ENCODE results near the gene CLDN10. TPM values are rescaled to one million over a fixed set of nuclear protein-coding genes. Genes with fewer than 3 reads are reported as not detected.

CLDN10 gene
- total RNA-seq, 2 experiments from 2014 or later, result not detected

DNA sequence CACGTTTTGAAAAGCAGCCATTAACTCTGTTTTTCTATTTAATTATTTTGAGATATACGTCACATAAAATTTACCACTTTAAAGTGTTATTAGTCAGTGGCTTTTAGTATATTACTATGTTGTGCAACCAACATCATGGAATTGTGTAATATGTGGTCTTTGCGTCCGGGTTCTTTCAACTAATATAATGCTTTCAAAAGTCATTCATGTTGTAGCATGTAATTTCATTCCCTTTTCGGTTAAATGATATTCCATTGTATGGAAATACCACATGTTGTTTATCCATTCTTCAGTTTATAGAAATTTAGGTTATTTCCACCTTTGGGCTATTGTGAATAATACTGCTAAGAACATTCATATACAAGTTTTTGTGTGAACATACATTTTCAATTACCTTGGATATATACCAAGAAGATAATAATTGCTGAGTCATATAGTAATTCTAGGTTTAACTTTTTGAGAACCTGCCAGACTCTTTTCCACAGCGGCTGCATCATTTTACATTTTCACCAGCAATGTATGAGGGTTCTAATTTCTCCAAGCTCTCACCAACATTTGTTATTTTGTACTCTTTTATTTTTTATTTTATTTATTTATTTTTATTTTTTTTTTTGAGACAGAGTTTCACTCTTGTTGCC lies 28.1 kb upstream of the CLDN10 start:
- ATAC-seq (no peak), DNase-seq (no peak)
- no peaks in the 10 kb centered on the region for H3K4me1 Mint-ChIP-seq
- H3K27ac Mint-ChIP-seq, result no peak overlapping the region
- no peaks in the 10 kb centered on the region for H3K36me3 Mint-ChIP-seq
- no peaks in the 10 kb centered on the region for H3K27me3 Mint-ChIP-seq
- CTCF ChIA-PET, result no interaction called here
- H3K9me3 Mint-ChIP-seq (ENCODE audit: low read depth), result no peaks in the 10 kb centered on the region
- H3K4me3 Mint-ChIP-seq, result no peak overlapping the region

DNA sequence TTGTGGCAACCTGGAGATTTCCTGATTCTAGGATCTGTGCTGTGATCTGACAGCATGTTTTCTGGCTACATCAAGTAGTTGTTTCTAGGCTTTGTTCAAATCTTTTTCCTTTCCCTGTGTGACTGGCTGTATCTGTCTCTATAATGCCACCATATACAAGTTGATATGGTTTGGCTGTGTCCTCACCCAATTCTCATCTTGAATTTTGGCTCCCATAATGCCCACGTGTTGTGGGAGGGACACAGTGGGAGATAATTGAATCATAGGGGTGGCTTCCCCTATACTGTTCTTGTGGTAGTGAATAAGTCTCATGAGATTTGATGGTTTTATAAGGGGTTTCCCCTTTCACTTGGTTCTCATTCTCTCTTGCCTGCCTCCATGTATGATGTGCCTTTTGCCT lies 24.6 kb upstream of the CLDN10 start:
- no peaks in the 10 kb centered on the region for H3K36me3 Mint-ChIP-seq
- H3K4me1 Mint-ChIP-seq, result no peaks in the 10 kb centered on the region
- ATAC-seq, result no peak
- H3K27me3 Mint-ChIP-seq, result peaks cover 2% of the 10 kb centered on the region
- H3K4me3 Mint-ChIP-seq, result no peak overlapping the region
- no peak overlapping the region for H3K27ac Mint-ChIP-seq
- no peak for DNase-seq
- CTCF ChIA-PET, result no interaction called here
- no peaks in the 10 kb centered on the region for H3K9me3 Mint-ChIP-seq (ENCODE audit: low read depth)

DNA sequence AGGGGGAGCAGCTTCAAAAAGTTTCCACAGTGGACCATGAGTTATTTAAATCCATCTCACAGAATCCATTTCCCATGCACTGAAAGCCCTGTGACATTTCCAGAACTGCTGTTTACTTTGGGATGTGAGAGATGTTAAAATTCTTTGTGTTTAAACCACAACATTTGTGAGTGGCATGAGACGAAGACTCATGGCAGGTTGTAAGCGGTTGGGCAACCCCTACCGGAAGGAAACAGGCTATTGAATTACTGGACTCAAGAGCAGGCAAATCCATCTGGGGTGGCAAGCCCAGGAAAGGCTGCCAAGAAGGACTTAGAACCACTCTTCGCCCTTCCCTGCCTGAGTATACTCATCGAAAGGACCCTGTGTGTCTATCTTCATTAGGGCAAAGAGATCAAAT lies 22.3 kb upstream of the CLDN10 start:
- Mint-ChIP-seq H3K4me1 (no peaks in the 10 kb centered on the region), H3K27me3 (peaks cover 11% of the 10 kb centered on the region)

DNA sequence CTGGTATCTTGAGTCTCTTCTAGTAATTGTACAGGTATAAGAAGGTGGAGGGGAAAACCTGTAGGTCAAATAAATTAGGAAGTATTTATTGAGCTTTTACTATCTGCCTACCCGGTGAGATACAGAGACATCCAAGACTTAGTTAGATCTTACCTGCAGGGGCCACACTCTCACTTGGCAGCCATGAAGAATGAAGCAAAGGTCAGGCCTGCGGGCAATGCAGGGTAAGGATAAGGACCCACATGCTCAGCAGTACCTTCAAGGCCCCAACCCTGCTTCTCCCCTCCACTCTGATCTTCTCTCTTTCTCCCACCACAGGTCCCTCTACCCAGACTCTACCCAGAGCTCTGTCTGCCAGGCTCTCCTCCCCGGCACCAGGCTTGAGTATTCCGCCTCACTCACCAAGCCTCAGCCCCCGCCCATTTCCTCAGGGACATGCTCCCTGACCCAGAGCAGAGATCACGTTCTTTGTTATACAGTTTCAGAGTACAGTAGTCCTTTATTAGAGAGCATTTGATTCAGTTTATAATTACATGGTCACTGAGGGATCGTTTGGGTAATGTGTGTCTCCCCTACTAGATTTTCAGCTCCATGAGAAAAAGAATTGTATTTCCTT lies 18.9 kb upstream of the CLDN10 start:
- Mint-ChIP-seq H3K36me3 (no peaks in the 10 kb centered on the region), H3K27ac (no peak overlapping the region), H3K9me3 (ENCODE audit: low read depth) (no peaks in the 10 kb centered on the region), H3K27me3 (peaks cover 25% of the 10 kb centered on the region), H3K4me3 (no peak overlapping the region), H3K4me1 (no peaks in the 10 kb centered on the region)
- DNase-seq (no peak), ATAC-seq (no peak)
- CTCF ChIA-PET, result interaction anchor here (1.2 kb wide), 1 partner anchor 300 kb away, joined by 4 read pairs; no protein-coding TSS in a partner anchor

More for the DNA sequence above, 22.3 kb upstream of the CLDN10 start:
- H3K27ac Mint-ChIP-seq, result no peak overlapping the region
- CTCF ChIA-PET, result no interaction called here
- H3K9me3 Mint-ChIP-seq (ENCODE audit: low read depth), result no peaks in the 10 kb centered on the region
- H3K36me3 Mint-ChIP-seq, result no peaks in the 10 kb centered on the region
- H3K4me3 Mint-ChIP-seq, result no peak overlapping the region
- no peak for ATAC-seq
- DNase-seq, result no peak

DNA sequence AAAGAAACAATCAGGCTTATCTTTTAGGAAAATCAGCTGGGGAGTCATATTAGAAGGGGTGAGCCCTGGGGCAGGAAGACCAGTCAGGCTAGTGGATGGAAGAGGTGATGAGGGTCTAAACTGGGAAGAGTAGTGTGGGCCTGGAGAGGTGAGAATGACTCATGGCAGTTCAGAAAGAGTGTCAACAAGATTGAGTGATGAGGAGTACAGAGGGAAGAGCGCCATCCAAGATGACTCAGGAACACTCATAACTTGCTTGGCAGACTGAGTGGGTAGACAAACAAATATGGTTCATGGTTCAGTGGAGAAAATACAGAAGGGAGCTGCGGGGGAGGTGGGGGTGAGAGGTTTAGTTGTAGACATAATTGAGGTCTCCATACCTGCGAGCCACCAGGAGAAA lies 17.3 kb upstream of the CLDN10 start:
- CTCF ChIA-PET, result interaction anchor here (1.2 to 2.8 kb wide), 2 partner anchors 299 kb away, joined by 4 to 18 read pairs; no protein-coding TSS in a partner anchor
- no peaks in the 10 kb centered on the region for H3K36me3 Mint-ChIP-seq

DNA sequence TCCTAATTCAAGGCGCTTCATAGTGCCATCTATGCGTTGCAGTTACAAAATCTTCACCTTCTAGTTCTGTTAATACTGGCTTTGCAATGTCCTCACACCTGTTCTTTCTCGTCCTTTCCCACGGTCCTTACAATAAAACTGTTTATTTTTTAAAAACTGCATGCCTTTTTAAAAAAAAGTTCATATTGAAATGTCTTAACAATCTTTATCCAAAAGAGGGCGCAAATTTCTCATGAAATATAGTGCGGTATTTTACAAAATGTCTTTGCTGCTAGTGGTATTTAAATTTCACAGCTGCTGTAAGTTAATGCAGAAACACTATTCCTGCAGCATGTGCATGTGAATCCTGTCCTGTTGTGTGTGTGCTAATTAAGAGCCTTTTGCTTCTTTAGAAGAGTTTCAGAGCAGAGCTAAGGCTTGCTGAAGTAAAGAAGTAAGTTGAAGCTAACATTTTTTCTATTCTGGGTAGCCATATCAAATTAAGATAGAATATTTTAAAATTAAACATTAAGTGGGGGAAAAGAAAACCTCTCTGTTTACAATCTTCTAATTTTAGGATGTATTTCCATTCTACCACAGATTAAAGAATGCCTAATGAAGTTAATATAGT lies 15.8 kb upstream of the CLDN10 start:
- Mint-ChIP-seq H3K27me3 (peaks cover 26% of the 10 kb centered on the region), H3K4me3 (no peak overlapping the region), H3K27ac (no peak overlapping the region), H3K9me3 (ENCODE audit: low read depth) (no peaks in the 10 kb centered on the region), H3K36me3 (no peaks in the 10 kb centered on the region), H3K4me1 (no peaks in the 10 kb centered on the region)
- CTCF ChIA-PET, result interaction anchor here (0.6 to 2.8 kb wide), 6 partner anchors 28 to 744 kb away, joined by 3 to 18 read pairs (median 4); no protein-coding TSS in a partner anchor
- no peak for ATAC-seq
- DNase-seq, result no peak

More for the DNA sequence above, 17.3 kb upstream of the CLDN10 start:
- Mint-ChIP-seq H3K27me3 (peaks cover 25% of the 10 kb centered on the region), H3K27ac (no peak overlapping the region), H3K9me3 (ENCODE audit: low read depth) (no peaks in the 10 kb centered on the region), H3K4me1 (no peaks in the 10 kb centered on the region), H3K4me3 (no peak overlapping the region)
- ATAC-seq (no peak), DNase-seq (no peak)

DNA sequence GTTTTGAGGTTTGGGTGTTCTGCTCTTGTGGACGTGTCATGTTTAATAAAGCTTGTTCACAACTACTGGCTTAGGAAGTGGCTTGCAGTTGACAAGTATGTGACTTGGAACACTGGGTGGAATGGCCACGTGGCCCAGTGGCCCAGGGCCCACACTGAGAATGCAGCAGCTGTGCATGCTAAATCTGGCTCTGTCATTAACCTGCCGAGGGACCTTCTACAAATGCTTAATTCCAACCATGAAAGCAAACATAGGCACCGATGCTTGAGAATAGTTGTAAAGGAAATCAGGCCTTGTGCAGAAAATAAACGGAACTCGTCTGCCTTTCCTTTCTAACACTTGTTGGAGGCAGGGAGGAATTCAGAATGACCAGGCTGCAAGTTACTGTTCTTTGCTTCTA lies 11.6 kb upstream of the CLDN10 start:
- no peaks in the 10 kb centered on the region for H3K4me1 Mint-ChIP-seq
- H3K9me3 Mint-ChIP-seq (ENCODE audit: low read depth), result no peaks in the 10 kb centered on the region
- no peak for ATAC-seq
- DNase-seq, result no peak
- H3K27ac Mint-ChIP-seq, result no peak overlapping the region
- no peaks in the 10 kb centered on the region for H3K36me3 Mint-ChIP-seq
- CTCF ChIA-PET, result interaction anchor here (0.9 to 2.0 kb wide), 2 partner anchors 8 to 293 kb away, joined by 3 to 5 read pairs; no protein-coding TSS in a partner anchor
- no peak overlapping the region for H3K4me3 Mint-ChIP-seq
- H3K27me3 Mint-ChIP-seq, result peaks cover 13% of the 10 kb centered on the region

DNA sequence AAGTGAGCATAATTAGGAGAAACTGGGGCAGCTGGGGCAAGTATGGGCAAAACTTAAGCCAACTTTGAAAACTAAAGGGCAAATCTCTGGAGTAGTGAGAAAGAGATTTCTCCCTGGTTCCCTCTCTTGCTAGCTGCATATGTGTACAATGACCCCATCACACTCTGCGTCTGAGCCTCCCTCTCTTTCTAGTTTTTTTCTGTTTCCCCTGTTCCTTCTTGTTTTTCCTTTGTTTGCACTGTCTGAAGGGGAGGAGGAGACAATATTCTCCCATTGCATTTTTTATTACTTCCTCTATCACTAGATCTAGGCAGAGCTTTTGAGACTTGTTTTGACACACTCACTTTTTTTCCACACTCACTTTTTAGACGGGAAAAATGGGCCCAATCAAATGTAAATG lies 11.2 kb upstream of the CLDN10 start:
- peaks cover 17% of the 10 kb centered on the region for H3K27me3 Mint-ChIP-seq
- ATAC-seq, result no peak
- no peaks in the 10 kb centered on the region for H3K36me3 Mint-ChIP-seq
- no peak for DNase-seq
- no peaks in the 10 kb centered on the region for H3K4me1 Mint-ChIP-seq
- no peaks in the 10 kb centered on the region for H3K9me3 Mint-ChIP-seq (ENCODE audit: low read depth)
- CTCF ChIA-PET, result interaction anchor here (0.9 to 2.0 kb wide), 2 partner anchors 9 to 293 kb away, joined by 3 to 5 read pairs; no protein-coding TSS in a partner anchor
- H3K4me3 Mint-ChIP-seq, result no peak overlapping the region
- H3K27ac Mint-ChIP-seq, result no peak overlapping the region

DNA sequence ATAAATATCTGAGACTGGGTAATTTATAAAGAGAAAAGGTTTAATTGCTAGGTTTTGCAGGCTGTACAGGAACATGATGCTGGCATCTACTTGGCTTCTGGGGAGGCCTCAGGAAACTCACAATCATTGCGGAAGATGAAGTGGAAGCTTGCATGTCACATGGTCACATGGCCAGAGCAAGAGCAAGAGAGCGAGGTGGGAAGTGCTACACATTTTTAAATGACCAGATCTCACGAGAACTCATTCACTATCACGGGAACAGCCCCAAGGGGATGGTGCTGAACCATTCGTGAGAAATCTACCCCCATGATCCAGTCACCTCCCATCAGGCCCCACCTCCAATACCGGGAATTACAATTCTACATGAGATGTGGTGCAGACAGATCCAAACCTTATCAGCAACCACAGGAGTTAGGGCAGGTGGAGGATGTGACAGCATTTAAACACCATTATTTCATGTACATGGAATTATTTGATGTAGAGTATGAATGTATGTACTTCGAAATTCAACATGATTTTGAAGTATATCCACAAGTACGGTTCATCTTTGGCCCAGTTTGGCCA lies 10.5 kb upstream of the CLDN10 start:
- ATAC-seq (no peak), DNase-seq (no peak)
- CTCF ChIA-PET, result interaction anchor here (2.0 kb wide), 1 partner anchor 292 kb away, joined by 5 read pairs; no protein-coding TSS in a partner anchor
- Mint-ChIP-seq H3K9me3 (ENCODE audit: low read depth) (no peaks in the 10 kb centered on the region), H3K4me1 (no peaks in the 10 kb centered on the region), H3K27me3 (peaks cover 18% of the 10 kb centered on the region), H3K27ac (no peak overlapping the region), H3K4me3 (no peak overlapping the region), H3K36me3 (no peaks in the 10 kb centered on the region)

DNA sequence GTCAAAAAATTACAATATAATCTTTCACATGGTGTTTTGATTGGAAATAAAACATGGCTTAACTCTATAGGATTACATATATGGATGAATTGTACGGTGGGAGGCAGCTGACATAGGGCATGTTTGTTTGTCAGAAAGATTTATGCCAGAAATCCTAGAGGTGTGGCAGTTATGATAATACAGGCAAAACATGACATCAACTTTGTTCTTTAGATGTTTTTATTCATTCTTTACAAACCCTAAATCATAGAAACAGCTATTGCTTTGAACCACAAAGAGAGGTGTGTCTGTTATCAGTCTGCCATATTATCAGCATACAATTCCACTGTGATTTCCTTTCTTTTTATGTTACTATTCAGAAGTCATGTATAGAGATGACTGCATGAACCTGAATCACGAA lies 8.2 kb upstream of the CLDN10 start:
- Mint-ChIP-seq H3K36me3 (no peaks in the 10 kb centered on the region), H3K27ac (no peak overlapping the region), H3K4me3 (no peak overlapping the region), H3K27me3 (peaks cover 31% of the 10 kb centered on the region), H3K9me3 (ENCODE audit: low read depth) (no peaks in the 10 kb centered on the region), H3K4me1 (no peaks in the 10 kb centered on the region)
- no peak for ATAC-seq
- CTCF ChIA-PET, result no interaction called here
- DNase-seq, result no peak

DNA sequence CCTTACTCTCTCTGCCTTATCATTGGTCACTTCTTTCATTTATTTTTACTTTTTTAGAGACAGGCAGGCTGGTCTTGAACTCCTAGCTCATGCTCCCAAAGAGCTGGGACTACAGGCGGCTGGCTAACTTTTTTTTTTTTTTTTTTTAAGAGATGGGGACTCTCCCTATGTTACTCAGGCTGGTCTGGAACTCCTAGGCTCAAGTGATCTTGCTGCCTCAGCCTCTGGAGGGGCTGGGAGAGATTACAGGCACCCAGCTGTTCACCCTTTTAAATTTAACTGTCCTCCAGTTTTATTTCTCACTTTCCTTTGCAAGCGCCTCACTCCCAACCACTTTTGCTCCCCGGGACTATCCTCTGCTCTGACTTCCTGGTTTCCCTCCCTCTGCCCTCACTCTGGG lies 5.6 kb upstream of the CLDN10 start:
- ATAC-seq (no peak), DNase-seq (no peak)
- peaks cover 4% of the 10 kb centered on the region for H3K4me1 Mint-ChIP-seq
- CTCF ChIA-PET, result interaction anchor here (1.1 kb wide), 1 partner anchor 255 kb away, joined by 3 read pairs; no protein-coding TSS in a partner anchor
- H3K4me3 Mint-ChIP-seq, result no peak overlapping the region
- H3K27ac Mint-ChIP-seq, result no peak overlapping the region
- no peaks in the 10 kb centered on the region for H3K9me3 Mint-ChIP-seq (ENCODE audit: low read depth)
- H3K27me3 Mint-ChIP-seq, result peaks cover 53% of the 10 kb centered on the region
- H3K36me3 Mint-ChIP-seq, result no peaks in the 10 kb centered on the region

DNA sequence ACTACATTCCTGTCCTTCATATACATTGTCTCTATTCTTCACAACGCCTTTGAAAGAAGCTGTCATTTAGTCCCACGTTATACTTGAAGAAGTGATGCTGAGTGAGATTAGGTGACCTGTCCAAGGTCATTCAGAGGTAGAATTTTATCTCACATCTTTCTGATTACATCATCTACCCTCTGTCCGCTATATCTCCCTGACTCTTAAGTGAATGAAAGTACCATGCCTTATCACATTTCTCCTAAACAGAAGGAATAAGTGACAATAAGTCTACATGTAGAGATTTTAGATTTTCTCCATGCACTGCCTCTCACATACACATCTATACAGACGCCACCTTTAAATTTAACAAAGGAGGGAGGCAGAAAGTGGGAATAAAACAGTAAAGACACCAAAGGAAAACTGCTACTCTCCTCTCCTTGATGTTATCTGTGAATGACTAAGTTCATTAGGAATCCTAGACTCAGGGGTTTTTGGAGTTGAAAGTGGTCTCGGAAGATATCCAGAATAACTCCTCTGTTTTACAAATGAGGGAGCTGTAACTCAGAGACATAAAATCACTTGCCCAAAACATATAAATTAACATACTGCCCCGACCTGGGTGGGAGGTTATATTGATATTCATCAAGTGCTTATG lies 4.9 kb upstream of the CLDN10 start:
- DNase-seq (no peak), ATAC-seq (no peak)
- Mint-ChIP-seq H3K27me3 (peaks cover 56% of the 10 kb centered on the region), H3K36me3 (no peaks in the 10 kb centered on the region), H3K27ac (no peak overlapping the region), H3K9me3 (ENCODE audit: low read depth) (no peaks in the 10 kb centered on the region), H3K4me3 (no peak overlapping the region), H3K4me1 (peaks cover 4% of the 10 kb centered on the region)
- CTCF ChIA-PET, result no interaction called here

DNA sequence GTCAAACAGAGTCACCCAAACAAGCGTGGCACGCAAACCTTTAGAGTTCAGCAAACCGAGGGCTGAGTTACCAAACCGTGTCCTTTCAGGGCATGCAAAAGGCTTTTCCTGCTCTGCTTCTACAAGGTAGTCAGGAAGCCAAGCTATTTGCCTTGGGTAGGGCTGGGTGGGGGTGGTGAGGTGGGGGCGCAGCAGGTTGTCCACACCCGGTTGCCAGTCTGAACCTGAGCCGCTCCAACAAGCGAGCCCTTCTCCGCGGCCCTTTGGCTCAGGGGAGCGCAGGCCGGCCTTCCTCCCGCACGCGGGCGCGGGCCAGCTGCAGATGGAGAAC lies 347 bp upstream of the CLDN10 start:
- Mint-ChIP-seq H3K36me3 (no peaks in the 10 kb centered on the region), H3K27me3 (peaks cover 80% of the 10 kb centered on the region), H3K4me3 (no peak overlapping the region), H3K27ac (no peak overlapping the region), H3K9me3 (ENCODE audit: low read depth) (peaks cover 3% of the 10 kb centered on the region), H3K4me1 (peaks cover 11% of the 10 kb centered on the region)
- CTCF ChIA-PET, result no interaction called here
- ATAC-seq (no peak), DNase-seq (no peak)
